ENCODE data around the gene PLD6.

The PLD6 gene

DNA sequence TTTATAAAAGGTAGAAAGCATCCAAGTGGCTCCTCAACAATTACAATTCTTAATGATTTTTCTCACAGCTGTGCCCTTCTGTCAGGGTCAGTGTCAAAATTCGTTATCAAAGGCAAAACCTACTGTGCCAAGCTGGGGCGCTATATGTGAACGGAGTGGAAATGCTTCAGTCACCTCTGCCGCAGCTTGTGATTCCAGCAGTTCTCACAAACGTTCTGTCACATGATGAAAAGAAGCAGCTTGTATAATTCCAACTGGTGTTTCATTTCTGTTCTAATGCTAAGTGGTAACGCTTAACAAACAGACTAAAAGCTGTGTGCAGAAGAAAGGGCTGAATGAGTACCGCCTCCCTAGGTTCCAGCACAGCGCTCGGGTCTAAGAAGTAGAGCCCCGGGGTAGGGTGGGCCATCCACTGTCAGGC, 14.2 kb downstream of the PLD6 start:
- TF ChIP-seq, protein P1, sequence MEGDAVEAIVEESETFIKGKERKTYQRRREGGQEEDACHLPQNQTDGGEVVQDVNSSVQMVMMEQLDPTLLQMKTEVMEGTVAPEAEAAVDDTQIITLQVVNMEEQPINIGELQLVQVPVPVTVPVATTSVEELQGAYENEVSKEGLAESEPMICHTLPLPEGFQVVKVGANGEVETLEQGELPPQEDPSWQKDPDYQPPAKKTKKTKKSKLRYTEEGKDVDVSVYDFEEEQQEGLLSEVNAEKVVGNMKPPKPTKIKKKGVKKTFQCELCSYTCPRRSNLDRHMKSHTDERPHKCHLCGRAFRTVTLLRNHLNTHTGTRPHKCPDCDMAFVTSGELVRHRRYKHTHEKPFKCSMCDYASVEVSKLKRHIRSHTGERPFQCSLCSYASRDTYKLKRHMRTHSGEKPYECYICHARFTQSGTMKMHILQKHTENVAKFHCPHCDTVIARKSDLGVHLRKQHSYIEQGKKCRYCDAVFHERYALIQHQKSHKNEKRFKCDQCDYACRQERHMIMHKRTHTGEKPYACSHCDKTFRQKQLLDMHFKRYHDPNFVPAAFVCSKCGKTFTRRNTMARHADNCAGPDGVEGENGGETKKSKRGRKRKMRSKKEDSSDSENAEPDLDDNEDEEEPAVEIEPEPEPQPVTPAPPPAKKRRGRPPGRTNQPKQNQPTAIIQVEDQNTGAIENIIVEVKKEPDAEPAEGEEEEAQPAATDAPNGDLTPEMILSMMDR (IDR thresholded peaks at IDR 0.05; ENCODE audit: low read depth, low read length, missing control alignments) = no peak
- DNase-seq (ENCODE audit: low read depth) = no peak
- no peak overlapping the region for H3K4me3 ChIP-seq (ENCODE audit: low read depth, low read length)
- in situ Hi-C loops (cut with HindIII; ENCODE audit: low sequenced_read_pairs) = no loop called here

DNA sequence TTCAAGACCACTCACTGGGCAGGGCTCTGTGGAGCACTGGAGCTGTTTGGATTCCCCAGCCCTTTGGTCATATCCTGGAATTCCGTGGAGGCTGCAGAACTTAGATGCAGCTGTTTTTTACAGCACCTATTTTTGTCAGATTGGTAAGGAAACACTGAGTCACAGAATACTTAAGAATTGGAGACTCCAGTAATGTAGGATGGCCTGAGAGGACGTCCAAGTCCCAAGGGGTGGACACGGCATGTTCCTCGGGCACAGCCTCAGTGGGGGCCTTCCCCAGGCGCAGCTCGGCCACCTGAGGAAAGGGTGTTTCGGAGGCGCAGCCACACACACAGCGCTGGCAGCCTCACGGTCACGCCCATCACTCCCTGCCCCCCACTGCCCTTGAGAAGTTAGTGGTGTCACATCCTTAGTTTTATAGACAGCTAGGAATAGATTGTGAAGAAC, 14.8 kb downstream of the PLD6 start:
- in situ Hi-C loops (cut with HindIII; ENCODE audit: low sequenced_read_pairs) = no loop called here
- DNase-seq (ENCODE audit: low read depth) = peak; percentile 26
- TF ChIP-seq, protein P1 (IDR thresholded peaks at IDR 0.05; ENCODE audit: low read depth, low read length, missing control alignments) = no peak
- H3K4me3 ChIP-seq (ENCODE audit: low read depth, low read length) = no peak overlapping the region

DNA sequence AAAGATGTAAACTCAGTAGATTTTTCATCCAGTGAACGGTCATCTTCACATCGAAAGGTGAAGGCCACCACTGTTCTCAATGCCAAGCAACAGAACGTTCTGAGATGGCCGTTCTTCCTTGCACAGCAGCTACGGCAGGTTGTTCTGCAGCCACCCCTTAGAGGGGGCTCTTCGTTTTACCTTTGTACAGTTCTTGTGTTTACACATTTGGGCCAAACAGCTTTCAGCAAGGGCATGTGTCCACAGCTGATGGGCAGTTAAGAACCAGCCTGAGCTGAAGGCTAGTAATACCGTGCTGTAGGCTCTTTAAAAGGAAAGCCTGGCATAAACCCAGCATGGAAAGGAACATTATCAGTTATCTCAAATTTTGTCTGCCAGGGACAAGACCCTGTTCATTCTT, 15.9 kb downstream of the PLD6 start:
- TF ChIP-seq, protein P1 (IDR thresholded peaks at IDR 0.05; ENCODE audit: low read depth, low read length, missing control alignments) = no peak
- H3K4me3 ChIP-seq (ENCODE audit: low read depth, low read length) = no peak overlapping the region
- in situ Hi-C loops (cut with HindIII; ENCODE audit: low sequenced_read_pairs) = no loop called here
- no peak for DNase-seq (ENCODE audit: low read depth)

DNA sequence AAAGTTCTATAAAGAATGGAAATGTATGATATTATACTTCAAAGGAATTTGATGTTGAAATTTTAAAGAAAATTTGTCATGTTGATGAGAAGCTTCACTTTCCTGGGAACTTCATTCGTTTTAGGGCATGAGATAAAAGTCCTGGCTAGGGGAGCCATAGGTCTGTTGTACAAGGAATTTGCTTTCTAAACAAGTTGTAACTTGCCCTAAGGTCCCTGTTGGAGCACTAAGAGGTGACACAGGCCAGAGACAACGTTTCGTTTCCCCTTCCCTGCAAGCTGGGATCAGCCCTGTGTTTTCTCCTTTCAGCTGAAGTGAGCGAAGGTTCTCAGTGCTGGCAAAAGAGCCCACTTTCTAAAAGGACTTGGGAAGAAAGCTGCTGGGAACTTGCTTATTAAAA, 16.6 kb downstream of the PLD6 start:
- TF ChIP-seq, protein P1 (IDR thresholded peaks at IDR 0.05; ENCODE audit: low read depth, low read length, missing control alignments) = no peak
- in situ Hi-C loops (cut with HindIII; ENCODE audit: low sequenced_read_pairs) = loop anchor here (5.0 kb wide), 1 partner anchor 92 kb away; no protein-coding TSS in a partner anchor
- no peak overlapping the region for H3K4me3 ChIP-seq (ENCODE audit: low read depth, low read length)
- no peak for DNase-seq (ENCODE audit: low read depth)

DNA sequence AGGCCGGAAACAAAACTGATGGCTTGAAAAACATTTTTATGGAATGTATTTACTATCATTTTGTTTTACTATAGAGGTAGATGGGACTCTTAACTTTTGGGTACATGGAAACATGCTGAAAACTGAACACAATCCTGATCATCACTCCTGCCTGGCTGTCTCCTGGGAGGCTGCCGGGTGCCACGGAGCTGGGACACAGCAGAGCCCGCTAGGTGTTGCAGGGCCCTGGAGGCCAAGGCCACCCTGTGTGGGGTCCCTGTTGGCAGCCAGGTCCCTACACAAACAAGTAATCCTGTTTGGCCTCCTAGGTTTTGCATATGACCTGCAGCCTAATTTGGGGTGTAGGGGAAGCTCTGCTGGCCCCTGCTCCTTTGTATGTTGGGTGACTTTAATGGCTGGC, 17.5 kb downstream of the PLD6 start:
- TF ChIP-seq, protein P1 (IDR thresholded peaks at IDR 0.05; ENCODE audit: low read depth, low read length, missing control alignments) = no peak
- no peak overlapping the region for H3K4me3 ChIP-seq (ENCODE audit: low read depth, low read length)
- in situ Hi-C loops (cut with HindIII; ENCODE audit: low sequenced_read_pairs) = loop anchor here (5.0 kb wide), 1 partner anchor 91 kb away; no protein-coding TSS in a partner anchor
- DNase-seq (ENCODE audit: low read depth) = no peak

DNA sequence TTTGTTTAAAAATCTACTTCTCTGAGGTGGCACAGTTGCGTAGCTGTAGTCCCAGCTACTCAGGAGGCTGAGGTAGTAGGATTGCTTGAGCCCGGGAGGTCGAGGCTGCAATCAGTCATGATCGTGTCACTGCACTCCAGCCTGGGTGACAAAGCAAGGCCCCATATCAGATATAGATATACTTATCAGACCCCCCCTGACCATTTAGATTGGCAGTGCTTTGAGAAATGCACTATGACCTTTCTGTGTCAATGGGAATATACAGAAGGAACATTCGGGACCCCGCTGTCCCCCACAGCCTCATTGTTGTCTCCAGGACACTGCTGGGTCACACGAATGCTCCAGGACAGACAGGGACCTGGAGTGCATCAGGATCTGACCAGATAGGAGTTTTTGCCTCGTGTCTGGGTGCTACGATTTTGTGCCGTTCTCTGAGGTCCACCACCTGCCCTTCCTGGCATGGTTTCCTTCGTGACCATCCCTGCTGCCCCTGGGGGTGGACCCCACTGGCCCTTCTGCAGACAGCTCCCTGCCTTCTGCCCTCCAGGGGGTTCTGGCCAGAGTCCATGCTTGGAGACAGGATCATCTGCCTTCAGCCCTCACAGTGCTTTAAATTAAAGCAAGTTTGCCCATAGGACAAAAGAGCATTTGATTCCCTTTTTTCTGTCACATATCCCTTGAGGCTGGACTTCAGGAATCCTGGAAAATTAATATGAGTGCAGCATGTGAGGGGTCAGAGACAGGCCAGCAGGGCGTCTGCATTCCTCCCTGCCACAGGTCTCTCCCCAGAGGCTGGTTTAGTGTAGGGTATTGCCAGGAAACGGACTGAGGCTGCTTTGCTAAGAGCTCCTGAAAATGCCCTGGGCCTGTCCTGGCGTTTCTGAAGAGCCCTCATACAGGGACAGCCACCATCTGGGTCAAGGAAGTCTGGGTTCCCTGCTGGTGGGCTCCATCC, 19.3 kb downstream of the PLD6 start:
- TF ChIP-seq, protein P1 (IDR thresholded peaks at IDR 0.05; ENCODE audit: low read depth, low read length, missing control alignments) = no peak
- no peak overlapping the region for H3K4me3 ChIP-seq (ENCODE audit: low read depth, low read length)
- in situ Hi-C loops (cut with HindIII; ENCODE audit: low sequenced_read_pairs) = loop anchor here (5.0 kb wide), 1 partner anchor 90 kb away; no protein-coding TSS in a partner anchor
- no peak for DNase-seq (ENCODE audit: low read depth)

Data from astrocyte of the cerebellum (primary cell).